GM12892 (cell line): ENCODE measurements around the gene RNF213.

ENCODE experiments used
- DNase-seq: peaks from one replicate; pipeline ENCODE4 v3.0.0; 2011; ENCODE audit not compliant: insufficient read length
- FAIRE-seq: peaks from 2 replicates; lab custom pipeline; 2011; peaks lifted over from hg19 to GRCh38; lab: Jason Lieb, UNC
- POLR2A ChIP-seq: IDR thresholded peaks from 2 replicates; pipeline ENCODE4 v1.6.1; 2011; ENCODE audit warnings: low read depth, low read length, control low read depth
- POLR2AphosphoS5 ChIP-seq: IDR thresholded peaks from 2 replicates; pipeline ENCODE4 v1.6.1; 2011; ENCODE audit warnings: low read depth, low read length, control low read depth
- TAF1 ChIP-seq: IDR thresholded peaks from 2 replicates; pipeline ENCODE4 v1.6.1; 2011; ENCODE audit warnings: low read depth, mild to moderate bottlenecking, control low read depth, low read length, borderline replicate concordance

RNF213 gene

DNA sequence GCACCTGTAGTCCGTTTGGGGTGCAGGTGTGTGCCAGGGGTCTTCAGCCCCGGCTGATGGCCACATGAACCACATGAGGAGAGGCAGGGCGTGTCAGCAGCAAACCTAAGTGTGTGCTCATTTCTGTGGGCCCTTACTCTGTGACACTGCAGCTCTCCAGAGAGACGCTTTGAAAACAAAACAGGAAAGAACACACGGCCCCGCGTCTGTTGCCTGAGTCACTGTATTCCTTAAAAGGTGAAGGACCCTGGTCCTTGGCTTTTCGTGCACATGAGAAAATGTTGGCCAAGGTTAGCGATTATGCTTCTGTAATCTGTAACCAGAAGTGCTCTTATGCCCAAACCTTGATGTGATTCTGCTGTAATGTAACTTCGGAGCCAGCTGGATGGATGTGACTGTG, 176.9 kb downstream of the RNF213 start:
- DNase-seq: no peak
- TF ChIP-seq POLR2A (no peak), TAF1 (no peak), POLR2AphosphoS5 (no peak)
- FAIRE-seq: no peak

DNA sequence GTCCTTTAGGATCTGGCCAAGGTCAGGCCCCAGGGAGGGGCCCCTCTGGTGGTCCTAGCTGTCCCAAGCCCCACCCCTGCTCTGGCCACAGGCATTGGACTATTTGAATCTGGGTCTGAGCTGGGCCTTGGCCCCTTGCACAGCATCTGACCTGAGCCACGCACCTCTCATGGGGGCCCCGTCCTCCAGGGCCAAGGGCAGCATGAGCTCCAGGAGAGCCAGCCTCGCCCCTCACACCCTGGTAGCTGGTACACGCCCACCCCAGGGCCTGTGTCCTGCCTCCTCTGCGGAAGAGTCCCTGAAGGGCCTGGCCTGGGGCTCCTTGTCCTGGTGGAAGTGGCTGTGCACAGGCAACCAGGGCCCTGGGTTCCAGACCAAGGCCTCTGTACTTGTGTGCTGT, 178.2 kb downstream of the RNF213 start:
- FAIRE-seq: no peak
- TF ChIP-seq POLR2A (no peak), POLR2AphosphoS5 (no peak), TAF1 (no peak)
- DNase-seq: no peak

DNA sequence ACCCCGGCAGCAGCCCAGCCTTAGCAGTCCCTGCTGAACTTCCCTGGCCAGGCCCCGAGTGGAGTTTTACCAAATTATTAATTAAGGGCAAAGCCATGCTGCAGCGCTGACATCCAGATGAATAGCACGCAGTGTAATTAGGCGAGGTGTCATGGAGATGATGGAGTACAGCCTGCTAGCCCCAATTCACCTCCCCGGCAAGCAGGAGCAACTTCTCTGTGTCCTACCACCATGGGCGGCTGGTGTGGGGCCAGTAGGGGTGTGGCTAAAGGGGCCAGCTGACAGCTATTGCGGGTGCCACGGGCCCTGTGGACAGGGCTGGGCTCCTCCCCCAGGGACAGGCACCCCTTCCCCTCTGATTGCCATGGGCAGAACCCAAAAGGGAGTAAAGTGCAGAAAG, 178.8 kb downstream of the RNF213 start:
- DNase-seq (no peak), FAIRE-seq (no peak)
- no peak for TF ChIP-seq TAF1
- TF ChIP-seq POLR2A: no peak
- TF ChIP-seq POLR2AphosphoS5: no peak

- TF ChIP-seq POLR2AphosphoS5: no peak
- no peak for TF ChIP-seq POLR2A
- TF ChIP-seq TAF1: no peak
- FAIRE-seq: no peak
- peak; percentile 85 for DNase-seq
Observed at GRCh38 chr17:80441133-80441578, 180.5 kb downstream of the RNF213 start.

GRCh38 chr17:80441598-80442322, 181.1 kb downstream of the RNF213 start:
- TF ChIP-seq TAF1 (no peak), POLR2AphosphoS5 (no peak), POLR2A (no peak)
- FAIRE-seq: no peak
- DNase-seq: no peak

- TF ChIP-seq TAF1 (no peak), POLR2AphosphoS5 (no peak), POLR2A (no peak)
- DNase-seq (no peak), FAIRE-seq (no peak)
Observed at GRCh38 chr17:80442323-80442659, 181.6 kb downstream of the RNF213 start.

DNA sequence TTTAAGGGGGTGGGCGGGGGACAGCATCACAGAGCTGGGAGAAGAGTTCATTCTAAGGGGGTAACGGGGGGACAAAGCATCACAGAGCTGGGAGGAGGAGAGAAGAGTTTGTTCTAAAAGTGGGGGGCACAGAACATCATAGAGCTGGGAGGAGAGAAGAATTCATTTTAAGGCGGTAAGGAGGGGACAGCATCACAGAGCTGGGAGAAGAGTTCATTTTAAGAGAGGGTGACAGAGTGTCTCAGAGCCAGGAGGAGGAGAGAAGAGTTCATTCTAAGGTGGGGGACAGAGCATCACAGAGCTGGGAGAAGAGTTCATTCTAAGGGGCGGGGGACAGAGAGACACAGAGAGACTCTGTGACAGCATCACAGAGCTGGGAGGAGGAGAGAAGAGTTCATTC, 182.1 kb downstream of the RNF213 start:
- TF ChIP-seq TAF1 (no peak), POLR2AphosphoS5 (no peak), POLR2A (no peak)
- FAIRE-seq (no peak), DNase-seq (no peak)

DNA sequence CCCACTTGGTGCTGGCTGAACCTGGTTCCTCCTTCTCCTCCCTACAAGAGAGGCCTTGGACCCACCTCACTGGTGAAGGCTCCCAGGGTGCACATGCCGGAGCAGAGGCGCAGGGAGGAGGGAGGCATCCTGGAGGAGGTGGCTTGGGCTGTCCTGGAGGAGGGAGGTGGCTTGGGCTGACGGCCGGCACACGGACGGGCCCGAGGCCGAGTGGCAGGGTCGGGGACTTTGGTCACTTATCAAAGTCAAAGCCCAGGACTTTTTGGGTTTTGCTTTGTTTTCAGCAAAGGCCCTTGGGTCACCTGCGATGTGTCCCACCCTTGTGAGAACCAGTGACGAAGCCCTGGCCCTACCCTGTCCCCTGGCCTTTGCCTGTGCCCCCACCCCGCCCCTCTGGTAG, 182.8 kb downstream of the RNF213 start:
- FAIRE-seq: no peak
- no peak for TF ChIP-seq POLR2A
- no peak for TF ChIP-seq TAF1
- no peak for TF ChIP-seq POLR2AphosphoS5

DNA sequence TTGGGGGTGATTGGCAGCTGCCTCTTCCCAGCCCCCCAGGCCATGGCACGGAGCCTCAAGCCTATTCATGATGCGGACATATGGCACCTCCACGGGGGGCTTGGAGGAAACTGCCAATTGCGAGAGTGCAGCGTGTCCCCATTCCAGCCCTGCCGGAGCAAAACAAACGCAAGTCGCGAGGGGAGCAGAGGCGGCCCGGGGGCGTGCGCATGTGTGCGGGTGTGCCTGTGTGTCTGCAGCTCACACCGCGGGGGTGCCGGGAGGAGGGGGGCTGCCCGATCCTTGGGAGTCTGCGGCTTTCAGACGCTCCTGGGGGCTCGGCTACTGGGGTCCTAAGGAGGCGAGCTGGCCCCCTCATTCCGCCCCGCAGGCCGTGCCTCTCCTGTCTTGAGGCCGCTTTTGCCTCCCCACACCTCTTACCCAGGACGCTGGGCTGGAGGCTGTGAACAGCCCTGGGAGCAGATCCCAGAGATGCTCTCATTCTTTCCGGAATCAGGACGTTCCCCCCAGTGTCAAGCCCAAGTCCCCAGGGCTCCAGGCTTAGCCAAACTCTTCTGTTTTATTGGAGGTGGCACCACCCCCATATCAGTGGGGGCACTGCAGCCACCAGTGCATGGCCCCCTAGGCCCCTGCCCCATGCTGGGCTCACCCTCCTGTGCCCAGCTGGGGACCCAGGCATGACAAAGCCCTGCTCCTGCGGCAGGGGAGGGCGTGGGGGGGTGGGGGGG, 183.4 kb downstream of the RNF213 start:
- no peak for DNase-seq
- TF ChIP-seq POLR2AphosphoS5 (no peak), TAF1 (no peak)
- FAIRE-seq: no peak

More for the DNA sequence above, 182.8 kb downstream of the RNF213 start:
- no peak for DNase-seq

GRCh38 chr17:80444644-80444979, 184.0 kb downstream of the RNF213 start:
- no peak for DNase-seq
- no peak for TF ChIP-seq POLR2AphosphoS5
- no peak for TF ChIP-seq POLR2A
- TF ChIP-seq TAF1: no peak
- no peak for FAIRE-seq

DNA sequence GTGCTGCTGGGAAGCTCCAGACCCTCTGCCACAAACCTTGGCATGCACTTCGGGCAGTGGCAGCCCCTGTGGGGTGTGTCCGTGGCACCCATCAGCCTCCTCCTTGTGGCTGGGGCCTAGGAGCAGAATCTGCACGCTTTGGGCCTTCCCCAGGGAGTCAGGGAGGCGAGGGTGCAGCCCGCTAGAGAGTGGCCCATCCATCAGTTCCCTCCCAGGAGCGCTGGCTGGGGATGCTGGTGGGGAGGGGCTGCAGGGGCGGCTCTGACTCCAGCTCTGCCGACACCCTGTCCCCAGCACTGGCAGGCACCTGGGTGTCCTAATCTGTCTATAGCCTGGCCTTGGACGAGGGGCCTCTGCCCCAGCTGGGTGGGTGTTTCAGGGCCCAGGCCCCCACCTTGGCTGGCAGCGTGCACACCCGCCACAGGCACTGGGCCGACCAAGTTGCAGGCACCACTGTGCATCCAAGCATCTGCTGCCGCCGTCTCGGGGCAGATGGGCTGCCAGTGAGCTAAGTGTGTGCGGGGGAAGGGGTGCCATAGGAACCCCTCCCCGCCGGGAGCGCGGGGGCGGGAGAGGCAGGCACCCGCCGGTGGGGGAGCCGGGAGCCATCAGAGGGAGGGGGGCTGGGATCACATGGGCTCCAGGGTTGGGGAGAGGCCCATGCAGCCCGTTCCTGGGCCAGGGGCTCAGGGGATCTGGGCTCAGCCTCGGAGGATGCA, 184.5 kb downstream of the RNF213 start:
- no peak for DNase-seq
- no peak for FAIRE-seq
- TF ChIP-seq POLR2AphosphoS5 (no peak), POLR2A (no peak), TAF1 (no peak)

DNA sequence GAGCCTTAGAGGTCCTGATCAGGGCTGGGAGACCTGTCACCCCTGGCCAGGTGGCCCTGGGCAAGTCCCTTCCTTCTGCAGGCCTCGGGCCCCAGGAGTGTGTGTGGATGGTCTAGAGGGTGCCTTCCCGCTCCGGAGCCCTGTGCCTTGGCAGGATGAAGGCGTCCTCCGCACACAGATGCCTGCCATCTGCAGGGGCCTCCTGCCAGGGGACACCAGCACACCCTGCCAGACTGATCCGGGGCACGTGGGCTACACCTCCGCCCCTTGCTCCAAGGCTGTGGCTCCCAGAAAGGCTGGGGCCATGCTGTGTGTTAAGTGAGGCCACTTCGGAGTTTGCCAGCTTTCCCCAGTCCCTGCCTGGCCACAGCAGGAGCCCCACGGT, 185.1 kb downstream of the RNF213 start:
- no peak for FAIRE-seq
- DNase-seq: no peak
- TF ChIP-seq POLR2A: no peak
- no peak for TF ChIP-seq POLR2AphosphoS5
- TF ChIP-seq TAF1: no peak
